BLaER1 treated with 17β-estradiol and CSF1 and Interleukin-3, amounts not matched to agents 10 nM and 100 nM (cell line): ENCODE data around the gene LRRC53.

Experiments
- H3K27ac ChIP-seq, 11 experiments: shearing (Covaris generic); formaldehyde crosslinking; 2 replicates each; pipeline ENCODE4 v1.8.1; 2022
- H3K27me3 ChIP-seq, 11 experiments: shearing (Covaris generic); formaldehyde crosslinking; 2 replicates each; pipeline ENCODE4 v1.8.1; 2022
- H3K36me3 ChIP-seq, 11 experiments: shearing (Covaris generic); formaldehyde crosslinking; 2 replicates each; pipeline ENCODE4 v1.8.1; 2022
- H3K4me1 ChIP-seq, 10 experiments: shearing (Covaris generic); formaldehyde crosslinking; 2 replicates each; pipeline ENCODE4 v1.8.1; 2022
- H3K4me2 ChIP-seq, 11 experiments: shearing (Covaris generic); formaldehyde crosslinking; 2 replicates each; pipeline ENCODE4 v1.8.1; 2022
- H3K4me3 ChIP-seq, 10 experiments: shearing (Covaris generic); formaldehyde crosslinking; 2 replicates each; pipeline ENCODE4 v1.8.1; 2022
- H3K9ac ChIP-seq, 11 experiments: shearing (Covaris generic); formaldehyde crosslinking; 2 replicates each; pipeline ENCODE4 v1.8.1; 2022
- H3K9me3 ChIP-seq, 11 experiments: shearing (Covaris generic); formaldehyde crosslinking; replicated peaks in 1 of 11; 2 replicates each; pipeline ENCODE4 v1.8.1; 2022
- H4K20me1 ChIP-seq, 11 experiments: shearing (Covaris generic); formaldehyde crosslinking; 2 replicates each; pipeline ENCODE4 v1.8.1; 2022
- Cebpa-rat ChIP-seq, 11 experiments: shearing (Covaris generic); IDR thresholded peaks; 2 replicates each; pipeline ENCODE4 v1.8.1; 2022

LRRC53 gene

DNA sequence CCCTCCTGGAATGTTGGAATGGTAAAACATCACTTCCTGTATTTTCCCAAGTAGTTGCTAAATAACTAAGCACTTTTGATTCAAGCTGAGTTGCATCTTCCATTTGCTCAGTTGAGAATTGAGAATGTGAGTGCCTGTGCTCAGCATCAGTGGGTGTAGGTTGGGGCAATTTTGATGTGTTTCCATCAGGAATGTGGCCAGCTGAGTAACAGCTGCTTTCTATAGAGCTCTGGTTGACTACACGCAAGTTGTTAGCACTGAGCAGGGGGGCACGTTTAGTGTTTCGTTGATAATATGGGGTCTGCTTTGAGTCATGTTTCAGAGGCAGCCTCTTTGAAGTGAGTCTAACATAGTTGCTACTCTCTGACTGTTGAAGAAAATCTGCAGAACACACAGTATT lies 41.5 kb downstream of the LRRC53 start:
- no peak for TF ChIP-seq Cebpa-rat (IDR thresholded peaks at IDR 0.05)
- H3K9ac ChIP-seq, result no peak overlapping the region
- H3K36me3 ChIP-seq, result no peaks in the 10 kb centered on the region
- H3K27ac ChIP-seq, result no peak overlapping the region
- H3K4me2 ChIP-seq, result no peak overlapping the region
- H3K9me3 ChIP-seq, result peaks cover 0 to under 1% (median 0%) of the 10 kb centered on the region in 11 experiments; a peak in 2 of 22 replicates
- H3K4me1 ChIP-seq, result no peaks in the 10 kb centered on the region
- no peak overlapping the region for H3K4me3 ChIP-seq
- H3K27me3 ChIP-seq, result no peaks in the 10 kb centered on the region
- H4K20me1 ChIP-seq, result no peaks in the 10 kb centered on the region

DNA sequence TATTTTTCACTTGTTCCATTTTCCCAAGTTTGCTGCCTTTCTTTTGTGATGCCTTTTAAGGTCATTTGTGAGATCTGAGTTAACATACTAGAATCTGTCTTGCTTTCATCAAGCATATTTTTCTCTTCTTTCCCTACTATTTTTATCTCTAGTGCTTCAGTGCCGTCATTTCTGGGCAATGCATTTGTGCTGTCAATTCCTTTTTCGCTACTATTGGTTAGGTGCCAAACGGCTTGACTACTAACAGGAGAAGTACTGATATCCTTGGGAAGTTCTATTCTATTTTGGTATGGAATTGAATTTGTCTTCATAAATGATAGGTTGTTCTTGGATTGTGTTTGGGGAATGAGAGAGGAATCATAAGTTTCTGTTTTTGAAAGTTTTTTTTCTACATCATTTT lies 42.2 kb downstream of the LRRC53 start:
- Histone ChIP-seq H3K4me1 (no peaks in the 10 kb centered on the region), H3K36me3 (no peaks in the 10 kb centered on the region), H3K9ac (no peak overlapping the region), H3K27me3 (no peaks in the 10 kb centered on the region), H3K4me2 (no peak overlapping the region), H3K27ac (no peak overlapping the region), H3K9me3 (peaks cover 4 to 8% (median 6%) of the 10 kb centered on the region in 11 experiments; a peak in 17 of 22 replicates), H3K4me3 (no peak overlapping the region), H4K20me1 (no peaks in the 10 kb centered on the region)
- no peak for TF ChIP-seq Cebpa-rat (IDR thresholded peaks at IDR 0.05)

DNA sequence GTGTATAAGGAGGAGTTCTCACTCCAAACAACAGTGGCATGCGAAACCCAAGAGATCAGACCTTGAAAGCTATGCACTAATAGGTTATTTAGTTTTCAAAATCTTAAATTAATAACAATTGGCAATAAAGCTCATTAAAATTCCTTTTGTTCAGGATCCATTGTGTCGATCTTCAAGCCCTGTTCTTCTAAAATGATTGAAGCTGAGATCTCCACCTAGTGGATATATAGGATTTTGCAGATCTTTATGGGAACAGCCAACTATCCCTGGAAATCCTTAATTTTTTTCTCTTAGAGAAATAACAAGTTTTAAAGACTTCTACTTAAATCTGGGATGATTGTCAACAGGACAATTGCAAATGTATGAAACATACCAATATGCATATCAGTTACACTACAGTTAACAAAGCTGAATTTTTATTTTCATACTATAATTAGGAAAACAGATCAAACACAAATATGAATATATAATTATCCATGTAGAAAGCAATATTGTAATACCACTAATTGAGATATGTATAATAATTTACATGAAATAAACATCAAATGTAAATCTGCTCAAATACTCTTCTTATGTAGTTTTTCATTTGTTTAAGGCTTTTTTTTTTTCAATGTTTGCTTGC lies 43.3 kb downstream of the LRRC53 start:
- Histone ChIP-seq H3K27me3 (no peaks in the 10 kb centered on the region), H3K4me3 (no peak overlapping the region), H3K27ac (no peak overlapping the region), H3K4me1 (no peaks in the 10 kb centered on the region), H3K4me2 (no peak overlapping the region), H3K36me3 (no peaks in the 10 kb centered on the region), H3K9me3 (peaks cover 6 to 12% (median 10%) of the 10 kb centered on the region in 11 experiments; a peak in 17 of 22 replicates), H3K9ac (no peak overlapping the region), H4K20me1 (no peaks in the 10 kb centered on the region)
- no peak for TF ChIP-seq Cebpa-rat (IDR thresholded peaks at IDR 0.05)

DNA sequence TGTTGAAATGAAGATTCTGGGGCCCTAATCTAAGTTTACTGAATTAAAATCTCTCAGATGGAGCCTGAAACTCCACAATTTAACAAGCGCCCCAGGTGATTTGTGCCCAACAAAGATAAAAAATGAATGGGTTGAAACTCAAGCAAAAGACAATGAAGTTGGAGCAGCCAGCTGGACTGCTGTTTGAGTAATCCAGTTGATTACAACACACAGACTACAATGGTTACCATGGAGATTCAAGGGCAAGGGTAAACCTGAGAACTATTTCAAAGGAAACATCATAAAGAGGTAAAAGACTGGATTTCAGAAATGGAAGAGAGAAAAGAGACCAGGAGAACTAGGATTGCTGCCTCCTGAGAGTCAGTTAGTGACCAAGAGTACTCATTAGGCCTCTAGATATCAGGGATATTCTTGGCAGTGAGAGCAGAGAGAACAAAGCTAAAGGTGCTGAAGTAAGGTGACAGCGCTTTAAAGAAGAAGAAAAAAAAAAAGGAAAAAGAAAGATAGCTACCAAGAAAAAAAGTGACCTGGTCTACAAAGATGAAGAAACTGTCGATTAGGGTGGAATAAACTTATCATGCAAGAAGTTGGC lies 44.5 kb downstream of the LRRC53 start:
- Histone ChIP-seq H3K27ac (no peak overlapping the region), H3K4me2 (no peak overlapping the region), H3K9me3 (peaks cover 6 to 12% (median 10%) of the 10 kb centered on the region in 11 experiments; a peak in 17 of 22 replicates), H3K27me3 (no peaks in the 10 kb centered on the region), H3K9ac (no peak overlapping the region), H3K4me1 (0 out of 20 replicates have a peak, but pooled peaks cover 0 to 10% (median 0%) of the 10 kb centered on the region in 10 experiments), H3K36me3 (no peaks in the 10 kb centered on the region), H3K4me3 (no peak overlapping the region), H4K20me1 (no peaks in the 10 kb centered on the region)
- TF ChIP-seq Cebpa-rat (IDR thresholded peaks at IDR 0.05), result no peak

DNA sequence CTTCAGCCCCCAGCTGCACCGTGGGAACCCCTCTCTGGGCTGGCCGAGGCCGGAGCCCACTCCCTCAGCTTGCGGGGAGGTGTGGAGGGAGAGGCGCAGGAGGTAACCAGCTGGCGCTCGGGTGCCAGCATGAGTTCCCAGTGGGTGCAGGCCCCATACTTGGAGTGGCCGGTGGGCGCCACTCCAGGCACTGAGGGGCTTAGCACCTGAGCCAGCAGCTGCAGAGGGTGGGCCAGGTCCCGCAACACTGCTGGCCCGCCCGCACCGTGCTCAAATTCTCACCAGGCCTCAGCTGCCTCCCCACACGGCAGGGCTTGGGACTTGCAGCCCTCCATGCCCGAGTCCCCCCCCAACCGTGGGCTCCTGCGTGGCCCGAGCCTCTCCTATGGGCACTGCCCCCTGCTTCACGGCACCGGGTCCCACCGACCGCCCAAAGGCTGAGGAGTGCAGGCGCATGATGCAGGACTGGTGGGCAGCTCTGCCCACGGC lies 47.2 kb downstream of the LRRC53 start:
- Histone ChIP-seq H3K9ac (no peak overlapping the region), H3K9me3 (peaks cover 6 to 12% (median 10%) of the 10 kb centered on the region in 11 experiments; a peak in 17 of 22 replicates), H4K20me1 (no peaks in the 10 kb centered on the region), H3K27ac (no peak overlapping the region), H3K4me1 (0 out of 20 replicates have a peak, but pooled peaks cover 0 to 10% (median 0%) of the 10 kb centered on the region in 10 experiments), H3K4me2 (no peak overlapping the region), H3K27me3 (no peaks in the 10 kb centered on the region), H3K36me3 (no peaks in the 10 kb centered on the region), H3K4me3 (no peak overlapping the region)
- no peak for TF ChIP-seq Cebpa-rat (IDR thresholded peaks at IDR 0.05)

DNA sequence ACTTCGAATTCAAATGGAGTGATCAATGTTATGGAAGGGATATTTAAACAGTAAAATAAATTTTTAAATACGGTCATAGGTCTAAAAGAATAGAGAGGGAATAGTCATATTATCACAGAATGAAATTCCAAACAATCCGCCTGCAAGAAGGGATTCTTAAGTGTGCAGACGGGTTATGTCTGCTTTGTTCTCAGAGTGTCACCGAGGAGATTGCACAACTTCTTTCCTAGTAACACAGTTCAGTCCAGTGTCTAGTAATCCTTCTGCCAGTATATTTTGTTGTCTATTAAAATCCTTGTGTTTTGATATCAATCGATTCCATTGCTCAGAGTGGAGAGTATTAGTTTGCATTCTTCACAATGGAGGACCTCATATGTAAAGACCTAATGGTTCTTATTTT lies 48.4 kb downstream of the LRRC53 start:
- no peak for TF ChIP-seq Cebpa-rat (IDR thresholded peaks at IDR 0.05)

DNA sequence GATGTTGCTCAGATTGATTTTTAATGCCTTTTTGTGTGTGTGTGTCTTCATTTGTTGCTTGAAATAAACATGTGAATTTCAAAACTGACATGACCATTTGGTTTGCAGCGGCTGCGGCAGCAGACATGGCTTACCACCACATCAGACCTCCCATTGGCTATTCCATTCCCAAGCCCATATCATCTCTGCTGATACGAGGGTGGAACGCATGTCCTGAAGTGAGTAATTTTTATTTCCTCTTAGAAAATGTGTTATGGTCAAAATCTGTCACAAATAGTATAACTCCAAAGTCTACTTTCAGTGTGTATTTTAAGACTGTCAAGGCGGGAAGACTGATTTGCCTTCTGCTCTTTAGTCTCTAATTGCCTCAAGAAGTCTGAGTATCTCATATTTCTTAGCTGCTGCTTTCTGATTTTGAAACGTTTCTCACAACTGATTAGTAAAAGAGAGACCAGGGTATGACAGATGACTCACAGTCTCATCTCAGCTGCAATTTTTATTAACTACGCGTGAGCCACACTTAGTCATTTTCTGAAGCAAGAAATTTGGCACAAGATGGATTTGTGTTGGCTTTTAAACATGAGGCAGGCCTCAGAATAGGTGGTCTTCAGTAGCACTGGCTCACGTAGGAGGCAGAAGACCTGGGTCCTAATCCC lies 49.0 kb downstream of the LRRC53 start:
- no peak for TF ChIP-seq Cebpa-rat (IDR thresholded peaks at IDR 0.05)
- Histone ChIP-seq H3K27me3 (no peaks in the 10 kb centered on the region), H3K27ac (no peak overlapping the region), H3K9ac (no peak overlapping the region), H3K36me3 (no peaks in the 10 kb centered on the region), H3K9me3 (peaks cover 6 to 12% (median 10%) of the 10 kb centered on the region in 11 experiments; a peak in 17 of 22 replicates), H3K4me2 (no peak overlapping the region), H3K4me1 (0 out of 20 replicates have a peak, but pooled peaks cover 0 to 10% (median 0%) of the 10 kb centered on the region in 10 experiments), H3K4me3 (no peak overlapping the region), H4K20me1 (no peaks in the 10 kb centered on the region)

More for the DNA sequence above, 48.4 kb downstream of the LRRC53 start:
- H3K4me2 ChIP-seq, result no peak overlapping the region
- H3K4me1 ChIP-seq, result 0 out of 20 replicates have a peak, but pooled peaks cover 0 to 10% (median 0%) of the 10 kb centered on the region in 10 experiments
- H3K27ac ChIP-seq, result no peak overlapping the region
- H3K4me3 ChIP-seq, result no peak overlapping the region
- no peaks in the 10 kb centered on the region for H3K36me3 ChIP-seq
- H3K27me3 ChIP-seq, result no peaks in the 10 kb centered on the region
- H3K9me3 ChIP-seq, result peaks cover 6 to 12% (median 10%) of the 10 kb centered on the region in 11 experiments; a peak in 17 of 22 replicates
- H3K9ac ChIP-seq, result no peak overlapping the region
- no peaks in the 10 kb centered on the region for H4K20me1 ChIP-seq

DNA sequence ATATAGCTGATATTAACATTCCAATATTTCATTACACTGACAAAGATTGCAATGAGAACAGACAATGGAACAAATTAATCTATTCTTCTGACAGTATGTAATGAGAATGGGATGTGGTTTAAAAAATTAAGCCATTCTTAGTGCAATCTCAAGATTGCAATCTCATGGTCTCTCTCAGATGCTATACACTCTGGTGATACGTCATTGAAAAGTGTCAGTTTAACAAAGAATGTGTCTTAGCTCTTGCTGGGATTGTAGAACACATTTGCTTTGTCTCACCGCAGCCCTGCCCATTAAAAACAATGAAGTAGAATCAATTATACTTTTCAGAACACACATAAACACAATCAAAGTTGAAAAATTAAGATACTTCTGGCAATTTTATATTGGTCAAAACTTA lies 55.2 kb downstream of the LRRC53 start:
- Histone ChIP-seq H3K4me1 (no peaks in the 10 kb centered on the region), H3K9me3 (no peaks in the 10 kb centered on the region), H4K20me1 (no peaks in the 10 kb centered on the region), H3K27me3 (no peaks in the 10 kb centered on the region), H3K27ac (no peak overlapping the region), H3K4me3 (no peak overlapping the region), H3K36me3 (no peaks in the 10 kb centered on the region), H3K9ac (no peak overlapping the region), H3K4me2 (no peak overlapping the region)
- TF ChIP-seq Cebpa-rat (IDR thresholded peaks at IDR 0.05), result no peak

DNA sequence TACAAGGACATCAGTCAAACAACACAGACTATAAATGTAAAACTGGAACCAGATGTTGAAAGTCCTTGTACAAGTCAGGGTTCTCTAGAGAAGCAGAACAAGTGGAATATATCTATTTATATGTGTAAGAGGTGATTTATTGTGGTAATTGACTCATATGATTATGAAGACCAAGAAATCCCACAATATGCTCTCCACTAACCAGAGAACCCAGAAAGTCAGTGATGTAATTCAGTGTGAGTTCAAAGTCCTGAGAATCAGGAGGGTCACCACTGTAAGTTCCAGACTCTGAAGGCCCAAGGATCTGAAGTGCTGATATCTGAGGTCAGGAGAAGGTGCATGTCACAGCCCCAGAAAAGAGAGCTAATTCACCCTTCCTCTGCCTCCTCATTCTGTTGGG lies 57.0 kb downstream of the LRRC53 start:
- no peaks in the 10 kb centered on the region for H3K36me3 ChIP-seq
- no peak overlapping the region for H3K4me2 ChIP-seq
- no peaks in the 10 kb centered on the region for H3K9me3 ChIP-seq
- H4K20me1 ChIP-seq, result no peaks in the 10 kb centered on the region
- no peaks in the 10 kb centered on the region for H3K27me3 ChIP-seq
- no peak overlapping the region for H3K9ac ChIP-seq
- no peak for TF ChIP-seq Cebpa-rat (IDR thresholded peaks at IDR 0.05)
- H3K4me3 ChIP-seq, result no peak overlapping the region
- H3K4me1 ChIP-seq, result no peaks in the 10 kb centered on the region
- H3K27ac ChIP-seq, result no peak overlapping the region
